HepG2 (cell line): ENCODE measurements around the gene KLHL3. TPM values are rescaled to one million over a fixed set of nuclear protein-coding genes. Genes with fewer than 3 reads are reported as not detected.

Experiments used
- ATAC-seq: fragments of 200-7000 bp; cut with Tn5 transposase; 3 replicates; pipeline ENCODE4 v1.9.1; 2020; ENCODE audit warnings: mild to moderate bottlenecking, moderate library complexity
- BruUV-seq: library from RNA; stranded (reverse); fragments of 400-500 nt; replicated peaks from 2 replicates; lab custom pipeline; 2021; lab: Mats Ljungman, UMichigan
- CTCF ChIA-PET: fragments of 300-600 bp; formaldehyde crosslinking; extraction: SDS; loops from one replicate; lab custom pipeline; 2021; ENCODE audit warnings: low total read pairs, inconsistent platforms, low intra/inter-chr PET ratio; lab: Yijun Ruan, JAX
- POLR2A ChIA-PET: fragments of 350-600 bp; sonication (Branson Sonifier 250); formaldehyde crosslinking; loops from one replicate; lab custom pipeline; 2020; ENCODE audit warnings: antibody characterized with exemption, inconsistent platforms; lab: Yijun Ruan, JAX
- DNase-seq: peaks from one replicate; pipeline ENCODE4 v3.0.0-alpha.2; 2015; ENCODE audit warnings: low spot score
- FAIRE-seq: peaks from 3 replicates; lab custom pipeline; 2011; peaks lifted over from hg19 to GRCh38; lab: Jason Lieb, UNC
- H2AFZ ChIP-seq: one replicate; pipeline ENCODE4 v1.6.1; 2011; ENCODE audit warnings: low read length, inconsistent platforms
- H3K27ac ChIP-seq: fragments of 300-600 bp; 3 replicates; pipeline ENCODE4 v1.8.0; 2011; ENCODE audit warnings: mixed run types, mild to moderate bottlenecking, mixed read lengths, low read length, inconsistent platforms; ENCODE audit not compliant: insufficient read depth; ENCODE audit errors: extremely low read length
- H3K27me3 ChIP-seq, 2 experiments: fragments of 200-600 bp in 1 of 2; 2 replicates in 1 of 2; 3 replicates in 1 of 2; pipeline versions ENCODE4 v1.6.0 to v1.8.0; 2011; ENCODE audit warnings: low read length in 2 of 2, mild to moderate bottlenecking in 2 of 2, moderate library complexity in 2 of 2, inconsistent platforms in 1 of 2; ENCODE audit not compliant: insufficient read depth in 2 of 2, control insufficient read depth in 1 of 2
- H3K36me3 ChIP-seq, 2 experiments: fragments of 200-600 bp in 1 of 2; replicated peaks in 1 of 2; 2 replicates in 1 of 2; 3 replicates in 1 of 2; pipeline versions ENCODE4 v1.5.1 to v1.8.0; 2011; ENCODE audit warnings: low read length in 2 of 2, inconsistent platforms in 1 of 2; ENCODE audit not compliant: insufficient read depth in 2 of 2, control insufficient read depth in 1 of 2
- H3K4me1 ChIP-seq: 2 replicates; pipeline ENCODE4 v1.5.1; 2012; ENCODE audit warnings: low read length, inconsistent platforms; ENCODE audit not compliant: insufficient read depth
- H3K4me2 ChIP-seq: 2 replicates; pipeline ENCODE4 v1.6.0; 2011; ENCODE audit warnings: low read depth, low read length, inconsistent platforms
- H3K4me3 ChIP-seq, 3 experiments: fragments of 200-600 bp in 1 of 3; sonication (generic), shearing (Covaris generic) in 1 of 3; replicated peaks in 1 of 3; 2 replicates each; pipeline ENCODE4 v1.5.1; 2011 to 2016; ENCODE audit warnings: low read length in 3 of 3, inconsistent platforms in 2 of 3, low read depth in 2 of 3, mild to moderate bottlenecking in 2 of 3, control low read depth in 1 of 3, mixed read lengths in 1 of 3; ENCODE audit not compliant: insufficient read depth in 1 of 3
- H3K79me2 ChIP-seq: one replicate; pipeline ENCODE4 v1.6.1; 2011; ENCODE audit warnings: low read length, inconsistent platforms; ENCODE audit not compliant: insufficient read depth
- H3K9ac ChIP-seq: 2 replicates; pipeline ENCODE4 v1.6.0; 2011; ENCODE audit warnings: mild to moderate bottlenecking, low read depth, low read length, inconsistent platforms; ENCODE audit not compliant: insufficient read depth
- H3K9me3 ChIP-seq: 2 replicates; pipeline ENCODE4 v1.5.1; 2012; ENCODE audit warnings: mild to moderate bottlenecking, low read length
- H4K20me1 ChIP-seq: 2 replicates; pipeline ENCODE4 v1.6.0; 2011; ENCODE audit warnings: inconsistent platforms, mild to moderate bottlenecking, low read length, moderate library complexity; ENCODE audit not compliant: insufficient read depth
- CCAR2 ChIP-seq: fragments of 200-400 bp; formaldehyde crosslinking; optimal IDR thresholded peaks from 2 replicates; pipeline ENCODE3; 2018; ENCODE audit warnings: low read depth, mild to moderate bottlenecking, low read length, moderate library complexity
- YY1 ChIP-seq: IDR thresholded peaks from 2 replicates; pipeline ENCODE4 v1.6.1; 2011; ENCODE audit warnings: low read length, low read depth, moderate library complexity, mild to moderate bottlenecking; ENCODE audit not compliant: insufficient read depth, insufficient replicate concordance
- ZNF567 ChIP-seq: sonication (generic); formaldehyde crosslinking; IDR thresholded peaks from 2 replicates; pipeline ENCODE4 v1.8.1; 2023; ENCODE audit warnings: mild to moderate bottlenecking, missing genetic modification reagents, borderline replicate concordance
- ZNF577 ChIP-seq: sonication (generic); formaldehyde crosslinking; IDR thresholded peaks from 2 replicates; pipeline ENCODE4 v1.4.0; 2020; ENCODE audit warnings: mild to moderate bottlenecking, low read depth, missing genetic modification reagents, borderline replicate concordance
- ZNF746 ChIP-seq: sonication (generic); formaldehyde crosslinking; IDR thresholded peaks from 2 replicates; pipeline ENCODE4 v1.8.0; 2022; ENCODE audit warnings: mild to moderate bottlenecking, missing genetic modification reagents
- WGBS: methylation state at CpG from one replicate; pipeline ENCODE4 v1.1.6; 2017; ENCODE audit warnings: low lambda C conversion rate; 5-methylcytosine and 5-hydroxymethylcytosine counted together
- in situ Hi-C: cut with HindIII; loops from 2 replicates; pipeline ENCODE4 v1.10.0; 2017; ENCODE audit warnings: low pct_unique_long_range_greater_than_20kb; ENCODE audit not compliant: extremely low pct_ligation_motif_present
- intact Hi-C: fragments of 100-400 bp; cut with micrococcal nuclease; formaldehyde crosslinking; loops from one replicate; pipeline ENCODE4 v1.10.0; 2022; ENCODE audit not compliant: unreplicated experiment
- polyA plus RNA-seq, 8 experiments: library from polyadenylated mRNA; depleted of rRNA in 3 of 8; stranded (reverse) in 7 of 8; unstranded in 1 of 8; fragments of >200 nt; fragmentation: Illumina TruSeq in 4 of 8; extraction: Trizol in 4 of 8; gene quantifications; 2 replicates each; pipeline versions ENCODE4 v1.2.1 to v1.2.3, GENCODE V29; 2011 to 2016; ENCODE audit warnings: low read depth in 4 of 8, missing spikeins in 1 of 8, mixed read lengths in 1 of 8; ENCODE audit not compliant: insufficient read depth in 1 of 8
- total RNA-seq, 5 experiments: library from RNA; depleted of rRNA; stranded (reverse); fragments of >200 nt; fragmentation: Illumina TruSeq; extraction: Trizol; gene quantifications; 2 replicates each; pipeline ENCODE4 v1.2.3, GENCODE V29; 2016; ENCODE audit warnings: low read depth in 1 of 5
- TF ChIP-seq, protein P1 (sequence below): sonication (generic); formaldehyde crosslinking; IDR thresholded peaks from 2 replicates; pipeline ENCODE4 v1.8.0; 2023; ENCODE audit warnings: mild to moderate bottlenecking, missing genetic modification reagents
- TF ChIP-seq, protein P2 (sequence below): sonication (generic); formaldehyde crosslinking; IDR thresholded peaks from 2 replicates; pipeline ENCODE4 v1.4.0; 2020; ENCODE audit warnings: mild to moderate bottlenecking, missing genetic modification reagents
- TF ChIP-seq, protein P3 (sequence below): sonication (generic); formaldehyde crosslinking; IDR thresholded peaks from 2 replicates; pipeline ENCODE4 v1.4.0; 2020; ENCODE audit warnings: missing genetic modification reagents, borderline replicate concordance
- TF ChIP-seq, protein P4 (sequence below): sonication (generic); formaldehyde crosslinking; IDR thresholded peaks from 2 replicates; pipeline ENCODE4 v1.4.0; 2020; ENCODE audit warnings: mild to moderate bottlenecking, missing genetic modification reagents

The KLHL3 gene
- total and polyA plus RNA-seq, 2 of the 13 experiments (the other 11 are each of a cell fraction or from before 2014, with no cell fraction given): 0.02 to 0.08 TPM

DNA sequence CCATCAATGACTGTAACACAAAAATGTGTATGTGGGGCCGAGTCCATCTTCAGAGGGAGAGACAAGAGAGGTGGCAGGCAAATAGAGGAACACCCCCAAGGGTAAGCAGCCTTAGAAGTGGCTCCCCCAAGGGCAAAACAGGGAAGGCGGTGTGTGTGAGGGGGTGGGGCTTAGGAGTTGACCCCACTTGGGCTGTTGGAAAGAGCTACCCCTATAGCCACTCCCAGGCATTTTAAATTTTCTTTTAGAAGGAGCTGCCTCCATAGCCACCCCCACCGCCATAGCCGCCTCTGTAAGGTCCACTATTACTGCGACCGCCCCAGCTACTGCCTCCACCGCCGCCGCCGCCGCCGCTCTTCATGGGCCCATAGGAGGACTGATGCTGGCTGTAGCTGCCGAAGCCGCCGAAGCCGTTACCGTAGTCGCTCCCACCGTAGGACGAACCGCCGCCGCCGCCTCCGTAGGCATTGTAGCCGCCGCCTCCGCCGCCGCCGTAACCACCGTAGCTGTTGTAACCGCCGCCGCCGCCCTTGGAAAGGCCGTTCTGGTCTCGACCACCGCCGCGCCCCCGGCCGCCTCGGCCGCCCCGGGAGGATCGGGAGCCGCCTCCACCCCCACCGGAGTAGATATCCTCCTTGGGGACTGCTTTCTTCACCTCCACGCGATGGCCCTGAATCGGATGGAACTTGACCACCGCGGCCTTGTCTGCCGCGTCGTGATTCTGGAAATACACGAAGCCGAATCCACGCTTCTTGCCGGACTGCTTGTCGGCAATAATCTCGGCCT, 17.2 kb upstream of the KLHL3 start:
- Histone ChIP-seq H2AFZ (no peak overlapping the region), H3K36me3 (no peaks in the 10 kb centered on the region), H3K4me3 (peak overlapping the region; percentile 89 to 100 (median 98)), H4K20me1 (peaks cover 23% of the 10 kb centered on the region), H3K27ac (peak overlapping the region; percentile 99), H3K9ac (peak overlapping the region; percentile 99), H3K4me2 (peak overlapping the region; percentile 87), H3K79me2 (peaks cover 38% of the 10 kb centered on the region), H3K27me3 (peaks cover 1 to 4% of the 10 kb centered on the region in 2 experiments; a peak in 2 of 5 replicates), H3K4me1 (peaks cover 28% of the 10 kb centered on the region), H3K9me3 (no peaks in the 10 kb centered on the region)
- POLR2A ChIA-PET: interaction anchor here (1.1 to 1.7 kb wide), 3 partner anchors 18 to 280 kb away, joined by 3 to 7 read pairs (median 5); partner anchors contain the start of gene FAM13B
- intact Hi-C loops (loop anchor here (10.0 kb wide), 1 partner anchor 142 kb away; no protein-coding TSS in a partner anchor), in situ Hi-C loops (no loop called here)
- peak; percentile 17 for DNase-seq
- no peak for FAIRE-seq
- no peak for ATAC-seq
- BruUV-seq: TSS peak; percentile 49
- CTCF ChIA-PET: interaction anchor here (1.7 kb wide), 1 partner anchor 69 kb away, joined by 5 read pairs; no protein-coding TSS in a partner anchor
- 3% methylated on average over 3 of the region's 63 CpGs for WGBS
- TF ChIP-seq ZNF746 (CRISPR knock-in tag) (no peak), CCAR2 (no peak), YY1 (no peak), ZNF577 (CRISPR knock-in tag) (no peak), ZNF567 (CRISPR knock-in tag) (0 out of 2 replicates have a peak, but pooled peaks have one; percentile 11)
- TF ChIP-seq, protein P1, sequence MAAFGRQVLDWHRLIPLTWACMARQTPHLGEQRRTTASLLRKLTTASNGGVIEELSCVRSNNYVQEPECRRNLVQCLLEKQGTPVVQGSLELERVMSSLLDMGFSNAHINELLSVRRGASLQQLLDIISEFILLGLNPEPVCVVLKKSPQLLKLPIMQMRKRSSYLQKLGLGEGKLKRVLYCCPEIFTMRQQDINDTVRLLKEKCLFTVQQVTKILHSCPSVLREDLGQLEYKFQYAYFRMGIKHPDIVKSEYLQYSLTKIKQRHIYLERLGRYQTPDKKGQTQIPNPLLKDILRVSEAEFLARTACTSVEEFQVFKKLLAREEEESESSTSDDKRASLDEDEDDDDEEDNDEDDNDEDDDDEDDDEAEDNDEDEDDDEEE: 0 out of 2 replicates have a peak, but pooled peaks have one; percentile 11
- TF ChIP-seq, protein P2, sequence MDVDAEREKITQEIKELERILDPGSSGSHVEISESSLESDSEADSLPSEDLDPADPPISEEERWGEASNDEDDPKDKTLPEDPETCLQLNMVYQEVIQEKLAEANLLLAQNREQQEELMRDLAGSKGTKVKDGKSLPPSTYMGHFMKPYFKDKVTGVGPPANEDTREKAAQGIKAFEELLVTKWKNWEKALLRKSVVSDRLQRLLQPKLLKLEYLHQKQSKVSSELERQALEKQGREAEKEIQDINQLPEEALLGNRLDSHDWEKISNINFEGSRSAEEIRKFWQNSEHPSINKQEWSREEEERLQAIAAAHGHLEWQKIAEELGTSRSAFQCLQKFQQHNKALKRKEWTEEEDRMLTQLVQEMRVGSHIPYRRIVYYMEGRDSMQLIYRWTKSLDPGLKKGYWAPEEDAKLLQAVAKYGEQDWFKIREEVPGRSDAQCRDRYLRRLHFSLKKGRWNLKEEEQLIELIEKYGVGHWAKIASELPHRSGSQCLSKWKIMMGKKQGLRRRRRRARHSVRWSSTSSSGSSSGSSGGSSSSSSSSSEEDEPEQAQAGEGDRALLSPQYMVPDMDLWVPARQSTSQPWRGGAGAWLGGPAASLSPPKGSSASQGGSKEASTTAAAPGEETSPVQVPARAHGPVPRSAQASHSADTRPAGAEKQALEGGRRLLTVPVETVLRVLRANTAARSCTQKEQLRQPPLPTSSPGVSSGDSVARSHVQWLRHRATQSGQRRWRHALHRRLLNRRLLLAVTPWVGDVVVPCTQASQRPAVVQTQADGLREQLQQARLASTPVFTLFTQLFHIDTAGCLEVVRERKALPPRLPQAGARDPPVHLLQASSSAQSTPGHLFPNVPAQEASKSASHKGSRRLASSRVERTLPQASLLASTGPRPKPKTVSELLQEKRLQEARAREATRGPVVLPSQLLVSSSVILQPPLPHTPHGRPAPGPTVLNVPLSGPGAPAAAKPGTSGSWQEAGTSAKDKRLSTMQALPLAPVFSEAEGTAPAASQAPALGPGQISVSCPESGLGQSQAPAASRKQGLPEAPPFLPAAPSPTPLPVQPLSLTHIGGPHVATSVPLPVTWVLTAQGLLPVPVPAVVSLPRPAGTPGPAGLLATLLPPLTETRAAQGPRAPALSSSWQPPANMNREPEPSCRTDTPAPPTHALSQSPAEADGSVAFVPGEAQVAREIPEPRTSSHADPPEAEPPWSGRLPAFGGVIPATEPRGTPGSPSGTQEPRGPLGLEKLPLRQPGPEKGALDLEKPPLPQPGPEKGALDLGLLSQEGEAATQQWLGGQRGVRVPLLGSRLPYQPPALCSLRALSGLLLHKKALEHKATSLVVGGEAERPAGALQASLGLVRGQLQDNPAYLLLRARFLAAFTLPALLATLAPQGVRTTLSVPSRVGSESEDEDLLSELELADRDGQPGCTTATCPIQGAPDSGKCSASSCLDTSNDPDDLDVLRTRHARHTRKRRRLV: no peak
- TF ChIP-seq, protein P3, sequence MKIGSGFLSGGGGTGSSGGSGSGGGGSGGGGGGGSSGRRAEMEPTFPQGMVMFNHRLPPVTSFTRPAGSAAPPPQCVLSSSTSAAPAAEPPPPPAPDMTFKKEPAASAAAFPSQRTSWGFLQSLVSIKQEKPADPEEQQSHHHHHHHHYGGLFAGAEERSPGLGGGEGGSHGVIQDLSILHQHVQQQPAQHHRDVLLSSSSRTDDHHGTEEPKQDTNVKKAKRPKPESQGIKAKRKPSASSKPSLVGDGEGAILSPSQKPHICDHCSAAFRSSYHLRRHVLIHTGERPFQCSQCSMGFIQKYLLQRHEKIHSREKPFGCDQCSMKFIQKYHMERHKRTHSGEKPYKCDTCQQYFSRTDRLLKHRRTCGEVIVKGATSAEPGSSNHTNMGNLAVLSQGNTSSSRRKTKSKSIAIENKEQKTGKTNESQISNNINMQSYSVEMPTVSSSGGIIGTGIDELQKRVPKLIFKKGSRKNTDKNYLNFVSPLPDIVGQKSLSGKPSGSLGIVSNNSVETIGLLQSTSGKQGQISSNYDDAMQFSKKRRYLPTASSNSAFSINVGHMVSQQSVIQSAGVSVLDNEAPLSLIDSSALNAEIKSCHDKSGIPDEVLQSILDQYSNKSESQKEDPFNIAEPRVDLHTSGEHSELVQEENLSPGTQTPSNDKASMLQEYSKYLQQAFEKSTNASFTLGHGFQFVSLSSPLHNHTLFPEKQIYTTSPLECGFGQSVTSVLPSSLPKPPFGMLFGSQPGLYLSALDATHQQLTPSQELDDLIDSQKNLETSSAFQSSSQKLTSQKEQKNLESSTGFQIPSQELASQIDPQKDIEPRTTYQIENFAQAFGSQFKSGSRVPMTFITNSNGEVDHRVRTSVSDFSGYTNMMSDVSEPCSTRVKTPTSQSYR (CRISPR knock-in tag): no peak
- TF ChIP-seq, protein P4, sequence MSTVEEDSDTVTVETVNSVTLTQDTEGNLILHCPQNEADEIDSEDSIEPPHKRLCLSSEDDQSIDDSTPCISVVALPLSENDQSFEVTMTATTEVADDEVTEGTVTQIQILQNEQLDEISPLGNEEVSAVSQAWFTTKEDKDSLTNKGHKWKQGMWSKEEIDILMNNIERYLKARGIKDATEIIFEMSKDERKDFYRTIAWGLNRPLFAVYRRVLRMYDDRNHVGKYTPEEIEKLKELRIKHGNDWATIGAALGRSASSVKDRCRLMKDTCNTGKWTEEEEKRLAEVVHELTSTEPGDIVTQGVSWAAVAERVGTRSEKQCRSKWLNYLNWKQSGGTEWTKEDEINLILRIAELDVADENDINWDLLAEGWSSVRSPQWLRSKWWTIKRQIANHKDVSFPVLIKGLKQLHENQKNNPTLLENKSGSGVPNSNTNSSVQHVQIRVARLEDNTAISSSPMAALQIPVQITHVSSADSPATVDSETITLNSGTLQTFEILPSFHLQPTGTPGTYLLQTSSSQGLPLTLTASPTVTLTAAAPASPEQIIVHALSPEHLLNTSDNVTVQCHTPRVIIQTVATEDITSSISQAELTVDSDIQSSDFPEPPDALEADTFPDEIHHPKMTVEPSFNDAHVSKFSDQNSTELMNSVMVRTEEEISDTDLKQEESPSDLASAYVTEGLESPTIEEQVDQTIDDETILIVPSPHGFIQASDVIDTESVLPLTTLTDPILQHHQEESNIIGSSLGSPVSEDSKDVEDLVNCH (CRISPR knock-in tag): no peak
